Natural killer cell (primary cell): ENCODE measurements around the gene NME5. TPM values are rescaled to one million over a fixed set of nuclear protein-coding genes. Genes with fewer than 3 reads are reported as not detected.
A peak's percentile ranks its signal among the peaks of the same experiment; 100 is the strongest.

ENCODE experiments used
- ATAC-seq, 3 donors: fragments of 150-1000 bp in 2 of 3; fragments of 200-7000 bp in 1 of 3; cut with Tn5 transposase; 1 replicate in 1 of 3; 2 replicates in 2 of 3; pipeline ENCODE4 v1.10.0; 2021; ENCODE audit warnings: mild to moderate bottlenecking in 2 of 3, moderate library complexity in 2 of 3
- DNase-seq, 2 donors: peaks; one replicate each; pipeline versions ENCODE4 v3.0.0 to v3.0.0-alpha.2; 2013 to 2021; ENCODE audit warnings: mixed read lengths in 1 of 2
- H3K27ac ChIP-seq: one replicate; pipeline ENCODE4 v1.5.1; 2013; ENCODE audit warnings: mild to moderate bottlenecking, low read length
- H3K27me3 ChIP-seq: one replicate; pipeline ENCODE4 v1.6.1; 2013; ENCODE audit warnings: low read length; ENCODE audit not compliant: control insufficient read depth, insufficient read depth
- H3K36me3 ChIP-seq: one replicate; pipeline ENCODE4 v1.6.1; 2013; ENCODE audit warnings: low read length; ENCODE audit not compliant: control insufficient read depth, insufficient read depth
- H3K4me1 ChIP-seq: one replicate; pipeline ENCODE4 v1.6.1; 2013; ENCODE audit warnings: low read length; ENCODE audit not compliant: control insufficient read depth, insufficient read depth
- H3K4me3 ChIP-seq: one replicate; pipeline ENCODE4 v1.5.1; 2013; ENCODE audit warnings: low read length
- H3K9me3 ChIP-seq: one replicate; pipeline ENCODE4 v1.6.1; 2013; ENCODE audit warnings: low read length; ENCODE audit not compliant: control insufficient read depth, insufficient read depth
- H3K27ac Mint-ChIP-seq, 2 donors: one replicate each; pipeline ENCODE4 v1.8.0; 2022; ENCODE audit warnings: mild to moderate bottlenecking in 2 of 2, mixed read lengths in 2 of 2, moderate library complexity in 1 of 2
- H3K27me3 Mint-ChIP-seq, 2 donors: one replicate each; pipeline ENCODE4 v1.8.0; 2022; ENCODE audit warnings: low read depth in 2 of 2, mixed read lengths in 2 of 2
- H3K36me3 Mint-ChIP-seq: one replicate; pipeline ENCODE4 v1.8.0; 2022; ENCODE audit warnings: mixed read lengths
- H3K4me1 Mint-ChIP-seq, 2 donors: one replicate each; pipeline ENCODE4 v1.8.0; 2022; ENCODE audit warnings: mixed read lengths in 2 of 2
- H3K4me3 Mint-ChIP-seq: one replicate; pipeline ENCODE4 v1.8.0; 2022; ENCODE audit warnings: mild to moderate bottlenecking, moderate library complexity, mixed read lengths
- H3K9me3 Mint-ChIP-seq, 2 donors: one replicate each; pipeline ENCODE4 v1.8.0; 2022; ENCODE audit warnings: mixed read lengths in 2 of 2
- CTCF ChIP-seq: fragments of 200-600 bp; IDR thresholded peaks from one replicate; pipeline ENCODE4 v1.8.0; 2022; ENCODE audit warnings: antibody characterized with exemption
- WGBS: methylation state at CpG from one replicate; pipeline ENCODE4 v1.1.7; 2013; ENCODE audit warnings: missing lambda C conversion rate; ENCODE audit not compliant: insufficient coverage; 5-methylcytosine and 5-hydroxymethylcytosine counted together
- intact Hi-C: fragments of 100-400 bp; cut with micrococcal nuclease; formaldehyde crosslinking; loops from one replicate; pipeline ENCODE4 v1.14.2; 2022
- total RNA-seq, 4 donors: library from RNA; stranded (reverse); fragments of 120-200 nt in 1 of 4; gene quantifications; one replicate each; pipeline versions ENCODE4 v1.2.3 to v1.2.4, GENCODE V29; 2013 to 2022

NME5 gene
- total RNA-seq, 3 donors from 2014 or later (not counting 1 experiment from before 2014, with no cell fraction given) = not detected

GRCh38 chr5:138182808-138183207 is 43.6 kb upstream of the NME5 start:
- Mint-ChIP-seq H3K4me1 (no peaks in the 10 kb centered on the region), H3K36me3 (no peaks in the 10 kb centered on the region), H3K4me3 (no peak overlapping the region), H3K27me3 (no peaks in the 10 kb centered on the region), H3K9me3 (no peaks in the 10 kb centered on the region), H3K27ac (no peak overlapping the region)
- intact Hi-C loops = no loop called here
- ATAC-seq (no peak), DNase-seq (no peak)
- 98% methylated on average over 6 of the region's 6 CpGs for WGBS
- no peak overlapping the region for H3K4me3 ChIP-seq
- H3K36me3 ChIP-seq = peaks cover 22% of the 10 kb centered on the region
- peaks cover 13% of the 10 kb centered on the region for H3K4me1 ChIP-seq
- TF ChIP-seq CTCF = no peak
- no peak overlapping the region for H3K27ac ChIP-seq
- no peaks in the 10 kb centered on the region for H3K27me3 ChIP-seq
- H3K9me3 ChIP-seq = no peaks in the 10 kb centered on the region

- intact Hi-C loops = loop anchor here (1.0 kb wide), 1 partner anchor 230 kb away; no protein-coding TSS in a partner anchor
- Histone ChIP-seq H3K4me3 (no peak overlapping the region), H3K27ac (no peak overlapping the region), H3K36me3 (peaks cover 13% of the 10 kb centered on the region), H3K27me3 (no peaks in the 10 kb centered on the region), H3K9me3 (no peaks in the 10 kb centered on the region), H3K4me1 (peaks cover 18% of the 10 kb centered on the region)
- Mint-ChIP-seq H3K36me3 (no peaks in the 10 kb centered on the region), H3K4me3 (no peak overlapping the region), H3K4me1 (no peaks in the 10 kb centered on the region), H3K27me3 (no peaks in the 10 kb centered on the region), H3K27ac (no peak overlapping the region), H3K9me3 (no peaks in the 10 kb centered on the region)
- ATAC-seq (no peak), DNase-seq (no peak)
- 100% methylated on average over 5 of the region's 5 CpGs for WGBS
- TF ChIP-seq CTCF = no peak
Measured at GRCh38 chr5:138180841-138181240, 41.6 kb upstream of the NME5 start.

- Histone ChIP-seq H3K9me3 (no peaks in the 10 kb centered on the region), H3K4me3 (no peak overlapping the region), H3K36me3 (peaks cover 11% of the 10 kb centered on the region), H3K4me1 (peaks cover 18% of the 10 kb centered on the region), H3K27ac (no peak overlapping the region), H3K27me3 (no peaks in the 10 kb centered on the region)
- Mint-ChIP-seq H3K9me3 (no peaks in the 10 kb centered on the region), H3K27ac (no peak overlapping the region), H3K36me3 (no peaks in the 10 kb centered on the region), H3K4me3 (no peak overlapping the region), H3K27me3 (no peaks in the 10 kb centered on the region), H3K4me1 (no peaks in the 10 kb centered on the region)
- no peak for ATAC-seq
- intact Hi-C loops = loop anchor here (1.0 kb wide), 1 partner anchor 231 kb away; no protein-coding TSS in a partner anchor
- TF ChIP-seq CTCF = peak; percentile 29
- peak in 1 of 2 donors; percentile 59 for DNase-seq
- 80% methylated on average over 5 of the region's 5 CpGs for WGBS
Measured at GRCh38 chr5:138180183-138180782, 41.1 kb upstream of the NME5 start.
